GM19025 (cell line): ENCODE results near the gene ZMYND19.
"Not testable (repeated sequence)": the region's sequence is repeated elsewhere in the genome, so short reads cannot be mapped to it uniquely, and the experiment has no call there.

Experiments
- ATAC-seq: cut with Tn5 transposase; IDR thresholded peaks from one replicate; pipeline ENCODE4 v1.9.1; 2021; ENCODE audit warnings: mild to moderate bottlenecking, low read depth, moderate library complexity; ENCODE audit not compliant: unreplicated experiment

ZMYND19 gene

DNA sequence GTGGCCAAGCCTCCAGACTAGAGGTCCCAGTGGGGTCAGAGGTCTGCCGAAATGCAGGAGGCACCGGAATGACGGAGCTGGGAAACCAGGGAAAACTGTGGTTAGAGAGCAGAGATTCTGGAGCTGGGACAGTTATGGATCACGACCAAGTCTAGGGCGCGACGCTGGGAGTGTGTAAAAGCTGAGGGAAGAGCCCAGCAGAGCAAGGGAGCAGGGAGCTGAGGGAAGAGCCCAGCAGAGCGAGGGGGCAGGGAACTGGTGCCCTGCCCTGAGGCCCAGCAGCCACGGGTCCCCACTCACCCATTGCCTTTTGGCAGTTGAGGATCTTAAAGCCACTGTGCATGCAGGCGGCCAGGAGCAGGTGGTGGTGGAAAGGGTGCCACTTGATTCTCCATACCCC, 26.2 kb downstream of the ZMYND19 start:
- no peak for ATAC-seq

DNA sequence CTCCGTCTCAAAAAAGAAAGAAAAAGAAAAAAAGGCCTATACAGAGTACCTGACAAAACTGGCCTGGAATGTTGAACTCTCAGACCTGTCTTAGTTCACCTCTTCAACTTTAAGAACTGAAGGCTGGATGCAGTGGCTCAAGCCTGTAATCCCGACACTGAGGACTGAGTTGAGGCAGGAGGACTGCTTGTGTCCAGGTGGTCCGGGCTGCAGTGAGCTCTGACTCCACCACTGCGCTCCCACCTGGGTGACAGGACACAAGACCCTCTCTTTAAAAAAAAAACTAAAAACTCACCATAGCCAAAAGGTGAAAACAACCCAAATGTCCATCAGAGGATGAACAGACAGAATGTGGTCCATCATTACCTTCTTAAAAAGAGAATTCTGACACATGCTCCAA, 32.2 kb downstream of the ZMYND19 start:
- ATAC-seq, result no peak

DNA sequence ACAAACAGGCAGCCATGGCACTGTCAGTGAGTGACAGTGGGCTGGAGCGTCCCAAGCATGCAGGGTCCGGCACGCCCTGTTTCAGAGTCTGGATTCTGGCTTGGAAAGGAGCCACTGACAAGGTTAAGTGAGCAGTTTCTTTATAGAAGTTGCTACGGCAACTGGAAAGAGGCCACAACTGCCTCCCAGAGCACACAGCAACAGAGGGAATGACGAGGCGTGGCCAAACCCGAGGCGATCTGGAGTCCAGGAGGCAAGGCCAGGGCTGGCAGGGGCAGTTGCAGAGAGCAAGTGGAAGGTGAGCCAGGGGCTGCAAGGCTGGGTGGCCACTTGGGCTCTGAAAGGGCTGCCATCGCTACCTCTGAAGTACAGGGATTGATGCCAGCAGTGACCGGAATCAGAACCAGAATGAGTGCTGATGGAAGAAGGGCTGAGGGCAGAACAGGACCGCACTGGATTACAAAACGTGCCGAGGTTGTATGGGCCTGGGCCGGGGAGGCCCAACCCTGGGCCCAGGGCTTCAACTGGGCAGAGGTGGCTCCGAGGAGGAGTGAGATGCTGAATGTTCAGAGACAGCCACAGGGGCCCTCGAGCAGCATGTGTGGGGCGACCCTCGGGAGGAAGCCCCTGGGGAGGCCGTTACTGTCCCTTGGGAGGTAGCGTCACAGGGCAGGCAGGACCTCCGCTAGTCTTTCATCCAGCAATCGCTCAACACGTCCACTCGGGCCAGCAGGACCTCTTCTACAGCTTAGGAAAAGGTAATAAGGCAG, 34.1 kb downstream of the ZMYND19 start:
- ATAC-seq, result no peak

DNA sequence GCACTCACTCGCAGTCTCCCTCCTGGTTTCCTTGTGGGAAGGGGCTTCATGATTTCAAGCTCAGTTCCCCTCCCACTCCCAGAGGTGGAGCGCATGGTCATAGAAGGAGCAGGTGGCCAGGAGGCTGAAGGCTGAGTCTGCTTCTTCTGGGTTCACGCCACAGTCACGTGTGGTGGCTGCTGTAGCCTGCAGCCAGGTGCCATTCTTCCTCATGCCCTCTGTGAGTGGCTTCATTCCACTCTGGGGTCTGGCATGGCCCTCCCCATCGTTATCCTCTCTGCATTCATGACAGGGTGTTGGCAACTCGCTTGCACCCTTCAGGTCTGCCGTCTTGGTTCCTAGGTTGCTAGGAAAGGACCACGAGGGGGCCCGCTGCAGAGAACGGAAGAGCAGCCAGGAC, 35.1 kb downstream of the ZMYND19 start:
- ATAC-seq, result no peak

DNA sequence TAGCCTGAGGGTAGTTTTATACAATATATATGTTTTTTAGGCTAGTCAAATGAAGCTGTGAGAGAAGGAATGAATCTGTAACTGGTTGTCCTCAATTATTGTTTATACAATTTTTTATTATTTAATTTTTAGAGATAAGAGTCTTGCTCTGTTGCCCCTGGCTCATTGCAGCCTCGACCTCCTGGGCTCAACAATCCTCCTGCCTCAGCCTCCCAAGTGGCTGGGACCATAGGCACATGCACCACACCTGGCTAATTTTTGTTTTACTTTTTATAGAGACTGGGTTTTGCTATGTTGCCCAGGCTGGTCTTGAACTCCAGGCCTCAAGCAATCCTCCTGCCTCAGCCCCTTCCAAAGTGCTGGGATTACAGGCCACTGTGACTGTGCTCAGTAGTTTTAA, 36.0 kb downstream of the ZMYND19 start:
- ATAC-seq, result no peak

DNA sequence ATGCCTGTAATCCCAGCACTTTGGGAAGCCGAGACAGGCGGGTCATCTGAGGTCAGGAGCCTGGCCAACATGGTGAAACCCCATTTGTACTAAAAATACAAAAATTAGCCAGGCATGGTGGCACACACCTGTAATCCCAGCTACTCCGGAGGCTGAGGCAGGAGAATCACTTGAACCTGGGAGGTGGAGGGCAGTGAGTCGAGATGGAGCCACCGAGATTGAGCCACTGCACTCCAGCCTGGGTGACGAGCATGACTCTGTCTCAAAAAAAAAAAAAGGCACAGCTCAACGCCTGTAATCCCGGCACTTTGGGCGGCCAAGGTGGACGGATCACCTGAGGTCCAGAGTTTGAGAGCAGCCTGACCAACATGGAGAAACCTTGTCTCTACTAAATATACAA, 36.7 kb downstream of the ZMYND19 start:
- not testable (repeated sequence) for ATAC-seq

DNA sequence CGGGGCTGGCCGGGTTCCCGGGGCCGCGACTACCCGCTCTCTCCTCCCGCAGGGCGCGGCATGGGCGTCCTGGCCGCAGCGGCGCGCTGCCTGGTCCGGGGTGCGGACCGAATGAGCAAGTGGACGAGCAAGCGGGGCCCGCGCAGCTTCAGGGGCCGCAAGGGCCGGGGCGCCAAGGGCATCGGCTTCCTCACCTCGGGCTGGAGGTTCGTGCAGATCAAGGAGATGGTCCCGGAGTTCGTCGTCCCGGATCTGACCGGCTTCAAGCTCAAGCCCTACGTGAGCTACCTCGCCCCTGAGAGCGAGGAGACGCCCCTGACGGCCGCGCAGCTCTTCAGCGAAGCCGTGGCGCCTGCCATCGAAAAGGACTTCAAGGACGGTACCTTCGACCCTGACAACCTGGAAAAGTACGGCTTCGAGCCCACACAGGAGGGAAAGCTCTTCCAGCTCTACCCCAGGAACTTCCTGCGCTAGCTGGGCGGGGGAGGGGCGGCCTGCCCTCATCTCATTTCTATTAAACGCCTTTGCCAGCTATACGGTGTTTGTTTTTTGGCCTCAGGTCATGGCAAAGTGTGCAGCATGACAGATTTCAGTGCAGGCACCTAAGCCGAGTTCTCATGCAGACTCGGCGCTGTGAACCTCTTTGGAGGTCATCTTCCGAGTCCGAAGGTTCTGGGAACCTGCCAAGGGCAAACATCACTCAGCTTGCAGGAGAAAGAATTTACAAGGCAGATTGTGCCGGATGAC, 38.1 kb downstream of the ZMYND19 start:
- ATAC-seq, result no peak

DNA sequence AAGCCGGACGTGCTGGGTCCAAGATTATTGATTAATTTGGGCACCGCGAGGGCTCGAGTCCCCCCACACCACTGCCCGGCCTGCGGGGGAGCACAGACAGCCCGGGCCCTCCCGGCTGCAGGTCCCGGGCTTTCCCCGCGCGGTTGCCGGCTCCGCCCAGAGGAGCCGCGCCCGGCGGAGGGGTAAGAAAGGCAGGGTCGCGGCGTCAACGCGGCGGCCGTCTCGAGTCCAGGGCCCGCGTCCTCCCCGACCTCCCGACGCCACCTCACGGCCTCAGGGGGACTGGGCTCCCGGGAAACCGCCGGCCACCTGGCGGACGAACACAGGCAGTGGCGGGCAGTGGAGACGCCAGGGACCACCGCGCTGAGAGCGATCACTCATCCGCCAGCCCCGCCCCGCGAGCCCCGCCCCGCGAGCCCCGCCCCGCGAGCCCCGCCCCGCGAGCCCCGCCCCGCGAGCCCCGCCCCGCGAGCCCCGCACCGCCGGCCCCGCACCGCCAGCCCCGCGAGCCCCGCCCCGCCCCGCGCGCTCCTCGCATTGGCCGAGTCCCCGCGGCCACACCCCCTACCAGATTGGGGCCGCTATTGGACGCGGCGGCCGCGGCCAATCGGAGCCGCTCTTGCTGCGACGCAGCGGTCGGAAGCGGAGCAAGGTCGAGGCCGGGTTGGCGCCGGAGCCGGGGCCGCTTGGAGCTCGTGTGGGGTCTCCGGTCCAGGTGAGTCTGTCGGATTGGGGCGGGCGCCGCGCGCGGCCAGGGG, 38.9 kb downstream of the ZMYND19 start, which contains the start of gene MRPL41:
MRPL41 (plus strand) TSS at position 616 of the 758 bp plus-strand sequence. CDS start 203 bp downstream, outside the sequence.
- ATAC-seq, result peak; percentile 88

DNA sequence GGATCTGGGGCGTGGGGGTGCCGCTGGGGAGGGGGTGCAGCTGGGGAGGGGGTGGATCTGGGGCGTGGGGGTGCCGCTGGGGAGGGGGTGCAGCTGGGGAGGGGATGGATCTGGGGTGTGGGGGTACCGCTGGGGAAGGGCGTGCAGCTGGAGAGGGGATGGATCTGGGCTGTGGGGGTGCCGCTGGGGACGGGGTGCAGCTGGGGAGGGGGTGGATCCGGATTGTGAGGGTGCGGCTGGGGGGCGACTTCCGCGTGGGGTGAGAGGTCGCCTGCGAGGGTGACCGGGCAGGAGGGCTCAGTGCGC, 39.4 kb downstream of the ZMYND19 start:
- ATAC-seq, result not testable (repeated sequence)

DNA sequence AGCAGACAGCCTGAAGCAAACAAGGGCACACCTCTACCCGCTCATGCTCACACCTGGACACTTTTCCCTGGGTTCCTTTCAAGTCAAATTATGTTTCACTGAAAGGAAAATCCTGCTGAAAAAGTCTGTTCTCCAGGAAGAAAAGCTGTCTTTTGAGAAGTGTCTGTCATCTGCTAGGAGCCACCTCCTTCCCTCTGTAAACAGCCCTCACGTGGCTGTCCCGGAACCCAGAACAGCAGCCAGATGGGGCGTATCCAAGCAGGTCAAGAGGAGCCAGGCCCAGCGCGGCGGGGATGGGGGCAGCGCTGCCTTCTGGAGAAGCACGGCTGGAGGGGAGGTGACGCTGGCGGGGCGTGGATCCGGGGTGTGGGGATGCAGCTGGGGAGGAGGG, 40.1 kb downstream of the ZMYND19 start, which contains the start of gene PNPLA7:
PNPLA7 (minus strand) TSS at position 172 of the 391 bp plus-strand sequence. CDS start 205 bp downstream, outside the sequence.
- no peak for ATAC-seq

DNA sequence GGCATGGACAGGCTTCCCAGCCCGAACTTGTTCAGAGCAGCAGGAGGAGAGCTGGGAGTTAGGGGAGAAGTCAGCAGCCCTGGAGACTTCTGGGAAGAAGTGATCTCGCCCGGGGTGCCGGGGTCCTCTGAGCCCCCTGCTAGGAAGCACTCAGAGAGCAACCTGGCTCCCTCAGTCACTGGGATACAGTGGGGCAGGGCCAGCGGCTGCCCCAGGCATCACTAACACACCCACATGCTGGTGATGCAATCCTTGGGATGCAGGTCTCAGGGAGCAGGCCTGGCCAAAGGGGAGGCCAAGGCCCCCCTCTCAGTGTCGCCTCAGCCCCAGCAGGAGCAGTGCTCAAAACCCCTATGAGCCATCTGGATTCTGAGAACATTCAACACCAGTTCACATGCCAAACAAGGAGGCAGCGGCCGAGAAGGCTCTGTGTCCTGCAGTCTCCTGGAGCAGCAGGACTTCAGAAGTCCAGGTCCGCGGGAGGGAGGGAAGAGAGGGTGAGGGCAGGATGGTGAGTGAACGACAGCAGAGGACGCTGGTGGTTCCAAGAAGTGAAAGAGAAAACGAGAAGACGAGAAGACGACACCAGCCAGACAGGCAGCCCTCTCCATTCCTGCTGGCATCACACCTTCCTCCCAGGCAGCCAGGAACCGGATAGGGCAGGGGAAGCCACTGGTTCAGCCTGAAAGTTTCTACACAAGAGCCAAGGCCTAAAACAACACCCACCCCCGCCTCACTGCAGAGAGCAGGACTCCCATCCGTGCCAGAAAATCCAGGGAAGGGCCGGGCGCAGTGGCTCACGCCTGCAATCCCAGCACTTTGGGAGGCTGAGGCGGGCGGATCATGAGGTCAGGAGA, 42.4 kb downstream of the ZMYND19 start:
- no peak for ATAC-seq

DNA sequence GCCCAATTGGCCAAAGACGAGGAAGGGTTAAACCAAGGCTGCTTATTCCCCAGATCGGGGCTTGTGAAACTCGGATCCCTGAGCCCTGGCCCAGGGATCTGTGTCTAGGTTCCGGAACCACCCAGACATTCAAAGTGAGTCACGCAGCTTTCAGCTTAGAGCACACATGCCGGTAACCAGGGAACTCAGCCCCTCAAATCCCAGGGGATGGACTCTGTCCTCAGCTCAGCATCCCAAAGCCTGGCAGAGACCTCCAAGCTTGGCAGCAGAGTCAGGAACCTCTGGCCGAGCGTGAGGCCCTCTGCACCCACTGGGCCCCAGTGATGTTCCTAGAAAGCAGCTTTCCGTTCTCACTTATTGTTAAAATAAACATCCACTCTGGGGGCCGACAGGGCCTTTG, 45.2 kb downstream of the ZMYND19 start:
- ATAC-seq, result no peak

DNA sequence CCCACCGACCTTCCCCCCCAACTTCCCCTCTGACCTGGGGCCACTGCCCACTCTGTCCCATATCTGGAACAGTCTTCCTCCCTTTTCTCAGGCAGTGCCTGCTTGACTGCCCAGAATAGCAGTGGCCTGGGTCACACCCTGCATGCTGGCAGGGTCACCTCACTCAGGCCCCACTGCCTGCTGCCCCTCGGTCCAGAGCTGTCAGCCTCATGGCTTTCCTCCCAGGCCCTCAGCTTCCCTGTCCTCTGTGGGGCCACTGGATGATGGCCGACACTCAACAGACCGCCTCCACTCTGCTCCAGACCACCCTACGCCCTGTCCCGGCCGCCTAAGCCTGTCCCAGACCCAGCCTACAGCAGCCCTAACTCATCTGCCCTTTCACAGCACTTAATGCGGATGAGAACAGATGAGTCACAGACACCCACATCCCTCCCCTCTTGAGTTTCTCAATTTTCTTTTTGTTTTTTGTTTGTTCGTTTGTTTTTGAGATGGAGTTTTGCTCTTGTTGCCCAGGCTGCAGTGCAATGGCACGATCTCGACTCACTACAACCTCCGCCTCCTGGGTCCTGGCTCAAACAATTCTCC, 46.0 kb downstream of the ZMYND19 start:
- ATAC-seq, result no peak

DNA sequence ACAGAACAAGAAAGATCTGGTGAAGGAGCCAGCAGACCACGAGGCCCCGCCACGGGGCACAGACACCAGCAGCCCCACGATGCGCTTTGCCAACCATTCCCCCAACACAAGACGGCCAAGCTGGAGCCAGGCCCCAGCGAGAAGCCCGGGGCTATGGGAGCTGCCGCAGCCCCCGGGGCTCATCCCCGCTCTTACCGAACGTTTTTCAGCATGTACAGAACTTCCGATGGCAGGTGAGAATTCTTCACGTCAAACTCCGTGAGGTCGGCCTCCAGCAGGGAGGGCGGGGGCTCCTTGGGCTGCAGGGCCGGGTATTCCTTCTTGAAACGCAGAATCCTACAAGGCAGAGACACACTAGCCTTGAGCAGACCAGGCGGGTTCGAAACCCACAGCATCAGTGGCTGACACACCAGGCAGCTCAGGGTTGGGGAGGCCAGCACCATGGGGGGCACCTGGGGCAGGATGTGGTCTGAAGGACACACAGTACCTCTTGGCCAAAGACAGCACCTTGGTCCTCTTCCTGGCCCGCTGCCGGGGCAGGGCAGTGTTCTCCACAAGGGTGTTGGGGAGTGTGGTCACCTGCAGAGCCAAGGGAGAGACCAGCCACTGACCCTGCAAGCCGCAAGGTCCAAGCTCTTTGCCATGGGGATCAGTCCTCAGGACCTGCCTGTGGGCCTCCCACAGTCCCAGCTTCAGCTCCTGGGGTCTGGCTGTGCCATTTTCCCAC, 46.9 kb downstream of the ZMYND19 start:
- no peak for ATAC-seq

DNA sequence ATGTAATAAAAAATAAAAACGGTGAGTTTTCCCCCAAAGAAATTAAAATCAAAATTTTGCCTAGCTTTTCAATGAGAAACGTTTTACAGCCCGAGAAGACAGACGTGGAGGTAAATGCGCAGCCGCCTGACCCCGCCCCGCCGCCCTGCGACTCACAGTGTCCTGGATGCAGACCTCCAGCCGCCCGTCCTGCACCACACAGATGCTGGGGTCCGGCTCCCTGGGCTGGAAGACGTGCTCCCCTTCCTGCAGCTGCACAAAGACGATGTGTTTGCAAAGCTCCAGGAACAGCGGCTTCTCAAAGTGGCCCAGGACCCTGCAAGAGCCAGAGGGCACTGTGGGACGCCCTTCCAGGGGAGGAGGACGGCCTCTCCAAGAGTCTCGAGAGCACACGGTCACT, 47.8 kb downstream of the ZMYND19 start:
- no peak for ATAC-seq

DNA sequence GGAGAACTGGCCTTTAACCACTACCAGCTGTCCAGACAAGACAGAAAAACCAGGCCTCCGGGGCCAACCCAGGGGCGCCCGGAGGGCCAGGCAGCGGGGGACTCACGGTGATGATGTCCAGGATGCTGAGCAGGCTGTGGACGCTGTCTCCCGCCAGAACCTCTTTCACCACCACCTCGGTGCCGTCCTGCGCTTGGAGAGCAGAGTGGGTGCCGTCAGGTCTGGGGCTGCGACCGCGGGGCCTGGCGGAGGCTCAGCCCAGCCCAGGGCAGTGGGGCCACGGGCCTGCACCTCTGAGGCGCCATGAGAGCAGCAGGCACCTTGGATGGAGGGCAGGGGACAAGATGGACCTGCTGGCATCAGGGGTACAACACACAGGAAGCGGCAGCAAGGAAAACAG, 49.8 kb downstream of the ZMYND19 start:
- ATAC-seq, result no peak

DNA sequence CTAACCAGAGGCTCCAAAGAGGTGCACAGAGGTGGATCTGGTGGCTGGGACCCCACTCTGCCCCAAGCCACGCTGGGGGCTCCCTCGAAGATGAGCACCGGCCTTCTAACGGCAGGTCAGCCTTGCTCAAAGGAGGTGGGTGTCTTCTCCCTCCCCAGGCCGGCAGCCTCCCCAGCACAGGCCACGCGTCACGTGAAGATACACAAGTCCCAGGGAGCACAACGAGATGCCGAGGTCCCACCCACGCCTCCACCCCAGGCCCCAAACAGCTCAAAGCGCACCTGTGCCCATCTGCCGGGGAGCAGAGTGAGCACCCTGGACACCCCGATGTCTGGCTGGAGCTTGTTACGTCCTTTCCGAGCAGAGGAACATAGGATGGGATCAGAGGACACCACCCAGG, 52.3 kb downstream of the ZMYND19 start:
- ATAC-seq, result no peak

DNA sequence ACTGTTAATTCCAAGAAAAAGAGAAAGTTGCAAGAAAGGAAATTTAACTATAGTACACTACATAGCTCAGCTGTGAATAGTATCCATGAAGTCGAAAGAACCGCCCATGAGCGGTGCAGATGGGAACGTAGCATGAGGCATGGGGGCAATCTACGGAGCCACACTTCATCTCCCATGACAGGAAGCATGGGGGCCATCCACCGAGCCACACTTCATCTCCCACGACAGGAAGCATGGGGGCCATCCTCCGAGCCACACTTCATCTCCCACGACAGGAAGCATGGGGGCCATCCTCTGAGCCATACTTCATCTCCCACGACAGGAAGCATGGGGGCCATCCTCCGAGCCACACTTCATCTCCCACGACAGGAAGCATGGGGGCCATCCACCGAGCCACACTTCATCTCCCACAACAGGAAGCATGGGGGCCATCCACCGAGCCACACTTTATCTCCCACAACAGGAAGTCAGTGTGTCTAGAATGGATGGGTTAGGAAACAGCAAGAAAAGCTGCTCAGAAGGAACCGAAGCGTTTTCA, 53.6 kb downstream of the ZMYND19 start:
- ATAC-seq, result not testable (repeated sequence)

DNA sequence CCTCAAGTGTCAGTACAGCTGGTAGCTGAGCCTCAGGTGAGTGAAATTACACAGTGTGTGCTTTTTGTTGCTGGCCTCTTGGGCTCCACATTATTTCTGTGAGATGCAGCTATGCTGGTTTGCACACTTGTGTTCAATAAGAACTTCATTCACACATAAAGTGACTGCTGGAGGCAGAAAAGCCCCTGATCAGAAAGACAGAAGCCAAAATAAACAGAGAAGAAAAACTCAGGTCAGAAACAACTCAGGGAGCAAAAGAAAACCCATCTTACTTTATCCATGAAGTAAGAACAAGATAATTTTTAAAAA, 55.2 kb downstream of the ZMYND19 start:
- ATAC-seq, result no peak
